Astrocyte (in vitro differentiated cells and primary cell): ENCODE data around the gene TUB. TPM values are rescaled to one million over a fixed set of nuclear protein-coding genes. Genes with fewer than 3 reads are reported as not detected.

ENCODE experiments used
- DNase-seq: peaks from one replicate; pipeline ENCODE4 v3.0.0-alpha.2; 2010; ENCODE audit warnings: low read depth
- FAIRE-seq: peaks from 2 replicates; lab custom pipeline; 2011; peaks lifted over from hg19 to GRCh38; lab: Jason Lieb, UNC
- H2AFZ ChIP-seq: 2 replicates; pipeline ENCODE4 v1.6.0; 2012; ENCODE audit warnings: low read depth, low read length, inconsistent platforms
- H3K27ac ChIP-seq: 2 replicates; pipeline ENCODE4 v1.5.1; 2011; ENCODE audit warnings: low read depth, low read length, inconsistent platforms
- H3K27me3 ChIP-seq: 2 replicates; pipeline ENCODE4 v1.6.0; 2011; ENCODE audit warnings: low read length, inconsistent platforms; ENCODE audit not compliant: insufficient read depth
- H3K36me3 ChIP-seq: 2 replicates; pipeline ENCODE4 v1.5.1; 2011; ENCODE audit warnings: low read length, inconsistent platforms; ENCODE audit not compliant: insufficient read depth
- H3K4me1 ChIP-seq: 2 replicates; pipeline ENCODE4 v1.5.1; 2011; ENCODE audit warnings: low read length, inconsistent platforms; ENCODE audit not compliant: insufficient read depth
- H3K4me2 ChIP-seq: 2 replicates; pipeline ENCODE4 v1.6.0; 2012; ENCODE audit warnings: low read length, inconsistent platforms
- H3K4me3 ChIP-seq: 2 replicates; pipeline ENCODE4 v1.5.1; 2011; ENCODE audit warnings: low read depth, mild to moderate bottlenecking, low read length, inconsistent platforms; ENCODE audit not compliant: insufficient read depth
- H3K79me2 ChIP-seq: 2 replicates; pipeline ENCODE4 v1.6.0; 2012; ENCODE audit warnings: mild to moderate bottlenecking, low read length, inconsistent platforms; ENCODE audit not compliant: insufficient read depth
- H3K9ac ChIP-seq: 2 replicates; pipeline ENCODE4 v1.6.0; 2012; ENCODE audit warnings: mild to moderate bottlenecking, low read length, inconsistent platforms
- H3K9me3 ChIP-seq: 2 replicates; pipeline ENCODE4 v1.5.1; 2012; ENCODE audit warnings: low read depth, mild to moderate bottlenecking, low read length, inconsistent platforms; ENCODE audit not compliant: insufficient read depth
- H4K20me1 ChIP-seq: 2 replicates; pipeline ENCODE4 v1.6.0; 2012; ENCODE audit warnings: low read length, inconsistent platforms; ENCODE audit not compliant: insufficient read depth
- H3K27ac Mint-ChIP-seq: one replicate; pipeline ENCODE4 v1.8.0; 2021; ENCODE audit warnings: mild to moderate bottlenecking, mixed read lengths; ENCODE audit not compliant: unreplicated experiment
- H3K27me3 Mint-ChIP-seq: one replicate; pipeline ENCODE4 v1.8.0; 2021; ENCODE audit warnings: low read depth, mixed read lengths; ENCODE audit not compliant: unreplicated experiment
- H3K36me3 Mint-ChIP-seq: one replicate; pipeline ENCODE4 v1.8.0; 2021; ENCODE audit warnings: low read depth, mixed read lengths; ENCODE audit not compliant: unreplicated experiment
- H3K4me1 Mint-ChIP-seq: one replicate; pipeline ENCODE4 v1.8.0; 2021; ENCODE audit warnings: low read depth, mixed read lengths; ENCODE audit not compliant: unreplicated experiment
- H3K4me3 Mint-ChIP-seq: one replicate; pipeline ENCODE4 v1.8.0; 2021; ENCODE audit warnings: mild to moderate bottlenecking, moderate library complexity, mixed read lengths; ENCODE audit not compliant: unreplicated experiment
- H3K9me3 Mint-ChIP-seq: one replicate; pipeline ENCODE4 v1.8.0; 2021; ENCODE audit warnings: mild to moderate bottlenecking, mixed read lengths; ENCODE audit not compliant: unreplicated experiment
- EZH2 ChIP-seq: IDR thresholded peaks from 2 replicates; pipeline ENCODE4 v1.6.1; 2012; ENCODE audit warnings: mild to moderate bottlenecking, low read length, inconsistent platforms; ENCODE audit not compliant: insufficient read depth
- total RNA-seq: library from RNA; stranded (reverse); gene quantifications from 2 replicates; pipeline ENCODE4 v1.2.1, GENCODE V29; 2021
- TF ChIP-seq, protein P1 (sequence below): IDR thresholded peaks from 2 replicates; pipeline ENCODE4 v1.5.1; 2011; ENCODE audit warnings: low read depth, mild to moderate bottlenecking, inconsistent platforms, low read length, moderate library complexity; ENCODE audit not compliant: insufficient read depth

Gene TUB
- total RNA-seq, 1 donor from 2014 or later = 5.7 TPM

- Histone ChIP-seq H3K79me2 (no peaks in the 10 kb centered on the region), H3K9ac (no peak overlapping the region), H3K36me3 (no peaks in the 10 kb centered on the region), H2AFZ (no peak overlapping the region), H3K27me3 (peaks cover 12% of the 10 kb centered on the region), H3K4me3 (no peak overlapping the region), H3K27ac (no peak overlapping the region), H3K4me2 (no peak overlapping the region), H3K9me3 (no peaks in the 10 kb centered on the region), H4K20me1 (no peaks in the 10 kb centered on the region), H3K4me1 (no peaks in the 10 kb centered on the region)
- Mint-ChIP-seq H3K27ac (no peak overlapping the region), H3K27me3 (peaks cover 56% of the 10 kb centered on the region), H3K9me3 (peaks cover 5% of the 10 kb centered on the region), H3K4me1 (no peaks in the 10 kb centered on the region), H3K4me3 (no peak overlapping the region), H3K36me3 (peaks cover 4% of the 10 kb centered on the region)
- no peak for DNase-seq
- no peak for FAIRE-seq
- TF ChIP-seq, protein P1, sequence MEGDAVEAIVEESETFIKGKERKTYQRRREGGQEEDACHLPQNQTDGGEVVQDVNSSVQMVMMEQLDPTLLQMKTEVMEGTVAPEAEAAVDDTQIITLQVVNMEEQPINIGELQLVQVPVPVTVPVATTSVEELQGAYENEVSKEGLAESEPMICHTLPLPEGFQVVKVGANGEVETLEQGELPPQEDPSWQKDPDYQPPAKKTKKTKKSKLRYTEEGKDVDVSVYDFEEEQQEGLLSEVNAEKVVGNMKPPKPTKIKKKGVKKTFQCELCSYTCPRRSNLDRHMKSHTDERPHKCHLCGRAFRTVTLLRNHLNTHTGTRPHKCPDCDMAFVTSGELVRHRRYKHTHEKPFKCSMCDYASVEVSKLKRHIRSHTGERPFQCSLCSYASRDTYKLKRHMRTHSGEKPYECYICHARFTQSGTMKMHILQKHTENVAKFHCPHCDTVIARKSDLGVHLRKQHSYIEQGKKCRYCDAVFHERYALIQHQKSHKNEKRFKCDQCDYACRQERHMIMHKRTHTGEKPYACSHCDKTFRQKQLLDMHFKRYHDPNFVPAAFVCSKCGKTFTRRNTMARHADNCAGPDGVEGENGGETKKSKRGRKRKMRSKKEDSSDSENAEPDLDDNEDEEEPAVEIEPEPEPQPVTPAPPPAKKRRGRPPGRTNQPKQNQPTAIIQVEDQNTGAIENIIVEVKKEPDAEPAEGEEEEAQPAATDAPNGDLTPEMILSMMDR = no peak
- TF ChIP-seq EZH2 = no peak
These were observed 41.3 kb upstream of the TUB start for GRCh38 chr11:8039530-8040260.

GRCh38 chr11:8040261-8040920 is 40.6 kb upstream of the TUB start:
- Histone ChIP-seq H3K27me3 (peaks cover 16% of the 10 kb centered on the region), H3K27ac (no peak overlapping the region), H3K9ac (no peak overlapping the region), H3K36me3 (no peaks in the 10 kb centered on the region), H3K79me2 (no peaks in the 10 kb centered on the region), H3K4me2 (no peak overlapping the region), H4K20me1 (no peaks in the 10 kb centered on the region), H3K4me1 (no peaks in the 10 kb centered on the region), H2AFZ (no peak overlapping the region), H3K9me3 (no peaks in the 10 kb centered on the region), H3K4me3 (no peak overlapping the region)
- TF ChIP-seq, protein P1 = no peak
- no peak for TF ChIP-seq EZH2
- no peak for FAIRE-seq
- Mint-ChIP-seq H3K4me1 (no peaks in the 10 kb centered on the region), H3K27ac (no peak overlapping the region), H3K9me3 (peaks cover 5% of the 10 kb centered on the region), H3K36me3 (peaks cover 4% of the 10 kb centered on the region), H3K4me3 (no peak overlapping the region), H3K27me3 (peaks cover 59% of the 10 kb centered on the region)
- no peak for DNase-seq

GRCh38 chr11:8040921-8041285 is 40.1 kb upstream of the TUB start:
- peaks cover 20% of the 10 kb centered on the region for H3K27me3 ChIP-seq
- no peak overlapping the region for H3K9ac ChIP-seq
- no peaks in the 10 kb centered on the region for H3K4me1 Mint-ChIP-seq
- H3K36me3 ChIP-seq = no peaks in the 10 kb centered on the region
- no peak overlapping the region for H3K27ac Mint-ChIP-seq
- no peak for DNase-seq
- no peak overlapping the region for H3K4me3 Mint-ChIP-seq
- no peaks in the 10 kb centered on the region for H3K9me3 ChIP-seq
- no peak overlapping the region for H3K4me2 ChIP-seq
- peaks cover 5% of the 10 kb centered on the region for H3K9me3 Mint-ChIP-seq
- H4K20me1 ChIP-seq = no peaks in the 10 kb centered on the region
- H3K4me1 ChIP-seq = no peaks in the 10 kb centered on the region
- no peak overlapping the region for H2AFZ ChIP-seq
- H3K79me2 ChIP-seq = no peaks in the 10 kb centered on the region
- H3K27ac ChIP-seq = no peak overlapping the region
- H3K4me3 ChIP-seq = no peak overlapping the region
- no peak for FAIRE-seq
- H3K36me3 Mint-ChIP-seq = peaks cover 4% of the 10 kb centered on the region
- TF ChIP-seq, protein P1 = no peak
- no peak for TF ChIP-seq EZH2
- H3K27me3 Mint-ChIP-seq = peaks cover 55% of the 10 kb centered on the region
